OCI-LY7 (cell line): ENCODE measurements around the gene SLC25A42. TPM values are rescaled to one million over a fixed set of nuclear protein-coding genes. Genes with fewer than 3 reads are reported as not detected.

Source experiments
- BruUV-seq: library from RNA; stranded (reverse); fragments of 400-500 nt; replicated peaks from 2 replicates; lab custom pipeline; 2021; lab: Mats Ljungman, UMichigan
- CTCF ChIA-PET: fragments of 300-600 bp; sonication (Branson Sonifier 250); formaldehyde crosslinking; loops from one replicate; lab custom pipeline; 2022; ENCODE audit warnings: antibody characterized with exemption; ENCODE audit not compliant: unreplicated experiment; lab: Charles Lee
- POLR2A ChIA-PET: fragments of 300-600 bp; sonication (Branson Sonifier 250); formaldehyde crosslinking; loops from one replicate; lab custom pipeline; 2022; ENCODE audit warnings: antibody characterized with exemption; lab: Charles Lee
- DNase-seq: peaks from one replicate; pipeline ENCODE4 v3.0.0-alpha.2; 2015; ENCODE audit warnings: low spot score
- H2AFZ ChIP-seq: fragments of 200-600 bp; sonication (generic), shearing (Covaris generic); 2 replicates; pipeline ENCODE4 v1.6.1; 2014; ENCODE audit warnings: mild to moderate bottlenecking, antibody characterized with exemption, low read length, moderate library complexity
- H3K27ac ChIP-seq: fragments of 200-600 bp; sonication (generic); 2 replicates; pipeline ENCODE4 v1.5.1; 2014; ENCODE audit warnings: mixed run types, low read depth, mild to moderate bottlenecking, moderate library complexity, low read length, inconsistent platforms; ENCODE audit not compliant: poor library complexity, severe bottlenecking
- H3K36me3 ChIP-seq: fragments of 200-600 bp; sonication (generic); 2 replicates; pipeline ENCODE4 v1.6.1; 2014; ENCODE audit warnings: mild to moderate bottlenecking, antibody characterized with exemption, low read length, moderate library complexity, mixed read lengths; ENCODE audit not compliant: insufficient read depth
- H3K4me1 ChIP-seq: fragments of 200-600 bp; sonication (generic); 2 replicates; pipeline ENCODE4 v1.5.1; 2014; ENCODE audit warnings: mild to moderate bottlenecking, low read length; ENCODE audit not compliant: insufficient read depth, poor library complexity, severe bottlenecking
- H3K4me2 ChIP-seq: fragments of 200-600 bp; sonication (generic); 2 replicates; pipeline ENCODE4 v1.6.1; 2014; ENCODE audit warnings: mild to moderate bottlenecking, low read length
- H3K4me3 ChIP-seq: fragments of 200-600 bp; sonication (generic); 2 replicates; pipeline ENCODE4 v1.5.1; 2014; ENCODE audit warnings: mild to moderate bottlenecking, low read depth, low read length; ENCODE audit not compliant: poor library complexity, severe bottlenecking
- H3K79me2 ChIP-seq: fragments of 200-600 bp; sonication (generic); 2 replicates; pipeline ENCODE4 v1.6.1; 2016; ENCODE audit warnings: low read depth, mild to moderate bottlenecking, low read length, moderate library complexity, mixed read lengths; ENCODE audit not compliant: insufficient read depth
- H3K9me2 ChIP-seq: fragments of 200-600 bp; sonication (generic); 2 replicates; pipeline ENCODE4 v1.6.1; 2016; ENCODE audit warnings: mild to moderate bottlenecking, low read length, mixed read lengths; ENCODE audit not compliant: insufficient read depth
- H3K9me3 ChIP-seq: fragments of 200-600 bp; sonication (generic); 2 replicates; pipeline ENCODE4 v1.6.1; 2014; ENCODE audit warnings: mild to moderate bottlenecking, mixed run types, low read length, mixed read lengths
- H4K20me1 ChIP-seq: fragments of 200-600 bp; sonication (generic); 2 replicates; pipeline ENCODE4 v1.6.1; 2014; ENCODE audit warnings: mild to moderate bottlenecking, antibody characterized with exemption, low read length, moderate library complexity, mixed read lengths; ENCODE audit not compliant: insufficient read depth
- EZH2phosphoT487 ChIP-seq: fragments of 200-600 bp; sonication (generic); IDR thresholded peaks from 2 replicates; pipeline ENCODE4 v1.6.1; 2018; ENCODE audit warnings: low read depth, borderline replicate concordance, mild to moderate bottlenecking, mixed run types, antibody characterized with exemption, low read length, moderate library complexity, mixed read lengths
- intact Hi-C: fragments of 100-400 bp; cut with micrococcal nuclease; formaldehyde crosslinking; loops from one replicate; pipeline ENCODE4 v1.10.0; 2022; ENCODE audit not compliant: unreplicated experiment
- total RNA-seq, 2 experiments: library from RNA; depleted of rRNA in 1 of 2; stranded (reverse); fragments of >200 nt in 1 of 2; shearing (Covaris generic) in 1 of 2; gene quantifications; 2 replicates each; pipeline ENCODE4 v1.2.3, GENCODE V29; 2014 to 2022
- TF ChIP-seq, protein P1 (sequence below): fragments of 200-600 bp; sonication (generic); conservative IDR thresholded peaks from 2 replicates; pipeline ENCODE4 v1.5.1; 2014; ENCODE audit warnings: mild to moderate bottlenecking, antibody characterized with exemption, low read length, moderate library complexity, mixed read lengths

SLC25A42 gene
- total RNA-seq, 2 experiments from 2014 or later: 13.8 to 23.4 TPM

DNA sequence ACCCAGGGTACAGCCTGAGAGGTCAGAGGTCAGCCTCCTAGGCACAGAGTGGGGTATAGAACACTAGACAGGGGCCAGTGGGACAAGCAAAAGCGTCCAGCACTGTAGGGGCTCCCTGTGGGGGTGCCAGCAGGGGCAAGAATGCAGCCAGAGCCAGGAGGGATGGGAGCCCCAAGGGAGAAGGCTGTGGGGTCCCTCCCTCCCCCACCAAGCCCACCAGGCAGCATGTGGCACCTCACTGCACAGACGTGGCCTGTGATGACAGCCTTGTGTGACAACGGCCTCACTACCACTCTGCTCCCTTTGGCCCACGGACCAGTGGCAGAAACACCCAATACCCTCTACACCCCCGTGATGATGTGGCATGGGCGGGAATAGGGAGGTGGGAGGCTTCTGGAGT lies 20.3 kb upstream of the SLC25A42 start:
- Histone ChIP-seq H3K4me1 (peaks cover 21% of the 10 kb centered on the region), H3K79me2 (peaks cover 42% of the 10 kb centered on the region), H3K36me3 (peaks cover 76% of the 10 kb centered on the region), H3K27ac (no peak overlapping the region), H3K4me3 (no peak overlapping the region), H3K9me2 (no peaks in the 10 kb centered on the region), H2AFZ (no peak overlapping the region), H3K4me2 (no peak overlapping the region), H3K9me3 (no peaks in the 10 kb centered on the region), H4K20me1 (peaks cover 4% of the 10 kb centered on the region; the same call in 1 of the 2 replicates)
- no peak for TF ChIP-seq EZH2phosphoT487
- TF ChIP-seq, protein P1, sequence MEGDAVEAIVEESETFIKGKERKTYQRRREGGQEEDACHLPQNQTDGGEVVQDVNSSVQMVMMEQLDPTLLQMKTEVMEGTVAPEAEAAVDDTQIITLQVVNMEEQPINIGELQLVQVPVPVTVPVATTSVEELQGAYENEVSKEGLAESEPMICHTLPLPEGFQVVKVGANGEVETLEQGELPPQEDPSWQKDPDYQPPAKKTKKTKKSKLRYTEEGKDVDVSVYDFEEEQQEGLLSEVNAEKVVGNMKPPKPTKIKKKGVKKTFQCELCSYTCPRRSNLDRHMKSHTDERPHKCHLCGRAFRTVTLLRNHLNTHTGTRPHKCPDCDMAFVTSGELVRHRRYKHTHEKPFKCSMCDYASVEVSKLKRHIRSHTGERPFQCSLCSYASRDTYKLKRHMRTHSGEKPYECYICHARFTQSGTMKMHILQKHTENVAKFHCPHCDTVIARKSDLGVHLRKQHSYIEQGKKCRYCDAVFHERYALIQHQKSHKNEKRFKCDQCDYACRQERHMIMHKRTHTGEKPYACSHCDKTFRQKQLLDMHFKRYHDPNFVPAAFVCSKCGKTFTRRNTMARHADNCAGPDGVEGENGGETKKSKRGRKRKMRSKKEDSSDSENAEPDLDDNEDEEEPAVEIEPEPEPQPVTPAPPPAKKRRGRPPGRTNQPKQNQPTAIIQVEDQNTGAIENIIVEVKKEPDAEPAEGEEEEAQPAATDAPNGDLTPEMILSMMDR: no peak
- intact Hi-C loops: no loop called here
- ChIA-PET POLR2A (no interaction called here), CTCF (no interaction called here)
- BruUV-seq: no TSS peak
- DNase-seq: no peak

DNA sequence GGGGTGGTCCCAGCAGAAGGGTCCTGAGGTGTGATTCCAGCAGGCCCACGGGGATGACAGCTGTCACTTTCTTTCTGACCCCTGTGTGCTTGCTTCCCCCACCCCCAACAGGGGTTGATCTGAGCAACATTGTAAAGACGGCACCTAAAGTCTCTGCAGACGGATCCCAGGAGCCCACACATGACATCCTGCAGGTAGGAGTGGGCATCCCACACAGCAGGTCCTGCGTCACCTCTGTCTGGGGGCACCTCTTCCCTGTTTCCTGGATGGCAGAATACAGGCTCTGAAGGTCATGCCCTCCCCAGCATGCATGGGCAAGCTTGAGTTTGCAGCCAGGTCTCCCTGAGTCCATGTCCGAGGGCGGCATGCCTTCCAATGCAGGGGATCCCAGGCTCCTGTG lies 19.9 kb upstream of the SLC25A42 start:
- H3K4me1 ChIP-seq: peaks cover 19% of the 10 kb centered on the region
- H2AFZ ChIP-seq: no peak overlapping the region
- no peaks in the 10 kb centered on the region for H3K9me3 ChIP-seq
- CTCF ChIA-PET: no interaction called here
- POLR2A ChIA-PET: no interaction called here
- intact Hi-C loops: no loop called here
- DNase-seq: no peak
- H3K79me2 ChIP-seq: peaks cover 38% of the 10 kb centered on the region
- no peaks in the 10 kb centered on the region for H3K9me2 ChIP-seq
- BruUV-seq: no TSS peak
- no peak overlapping the region for H3K4me2 ChIP-seq
- H3K36me3 ChIP-seq: peaks cover 76% of the 10 kb centered on the region
- TF ChIP-seq, protein P1: no peak
- TF ChIP-seq EZH2phosphoT487: no peak
- H3K27ac ChIP-seq: no peak overlapping the region
- H4K20me1 ChIP-seq: peaks cover 4% of the 10 kb centered on the region; the same call in 1 of the 2 replicates
- H3K4me3 ChIP-seq: no peak overlapping the region

DNA sequence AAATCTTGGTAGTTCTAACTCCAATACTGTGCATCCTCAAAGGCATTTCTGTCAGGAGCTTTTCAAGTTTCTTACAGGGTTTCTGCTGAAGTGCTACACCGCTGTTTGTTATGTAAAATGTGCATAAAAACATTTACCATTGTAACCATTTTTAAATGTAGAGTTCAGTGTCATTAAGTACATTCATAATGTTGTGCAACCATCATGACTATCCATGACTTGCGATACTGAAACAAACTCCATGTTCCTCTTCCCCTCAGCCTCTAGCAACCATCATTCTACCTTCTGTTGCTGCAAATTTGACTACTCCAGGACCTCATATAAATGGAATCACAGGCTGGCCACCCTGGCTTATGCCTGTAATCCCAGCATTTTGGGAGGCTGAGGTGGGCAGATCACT lies 14.4 kb upstream of the SLC25A42 start:
- H2AFZ ChIP-seq: no peak overlapping the region
- intact Hi-C loops: no loop called here
- POLR2A ChIA-PET: interaction anchor here (0.7 to 0.9 kb wide), 2 partner anchors 11 to 583 kb away, joined by 3 to 4 read pairs; no protein-coding TSS in a partner anchor
- no peaks in the 10 kb centered on the region for H4K20me1 ChIP-seq
- TF ChIP-seq, protein P1: no peak
- TF ChIP-seq EZH2phosphoT487: no peak
- no peak overlapping the region for H3K4me2 ChIP-seq
- DNase-seq: no peak
- no peaks in the 10 kb centered on the region for H3K4me1 ChIP-seq
- CTCF ChIA-PET: no interaction called here
- H3K9me2 ChIP-seq: no peaks in the 10 kb centered on the region
- no peak overlapping the region for H3K27ac ChIP-seq
- peaks cover 89% of the 10 kb centered on the region for H3K36me3 ChIP-seq
- no peaks in the 10 kb centered on the region for H3K79me2 ChIP-seq
- H3K9me3 ChIP-seq: no peaks in the 10 kb centered on the region
- no peak overlapping the region for H3K4me3 ChIP-seq
- no TSS peak for BruUV-seq
